Measurements from ENCODE around the gene CNGB1. TPM values are rescaled to one million over a fixed set of nuclear protein-coding genes. Genes with fewer than 3 reads are reported as not detected.
"Not testable (repeated sequence)": the region's sequence is repeated elsewhere in the genome, so short reads cannot be mapped to it uniquely, and the experiment has no call there.

CNGB1 gene
- total RNA-seq, 2 experiments from 2014 or later, result not detected

- Histone ChIP-seq H3K27me3 (ENCODE audit: control insufficient read depth in 1 of 2, insufficient read depth in 2 of 2, low read length in 2 of 2) (no peaks in the 10 kb centered on the region), H3K27ac (ENCODE audit: low read depth in 1 of 2, low read length in 2 of 2) (no peak overlapping the region), H3K9me3 (ENCODE audit: control insufficient read depth in 1 of 2, insufficient read depth in 1 of 2, low read length in 2 of 2) (no peaks in the 10 kb centered on the region), H3K4me3 (ENCODE audit: low read length) (no peak overlapping the region), H3K36me3 (ENCODE audit: insufficient read depth, low read length) (no peaks in the 10 kb centered on the region), H3K4me1 (ENCODE audit: insufficient read depth, low read length) (peaks cover 22% of the 10 kb centered on the region)
- Mint-ChIP-seq H3K4me3 (no peak overlapping the region), H3K27ac (no peak overlapping the region), H3K27me3 (no peaks in the 10 kb centered on the region), H3K9me3 (no peaks in the 10 kb centered on the region), H3K4me1 (ENCODE audit: low read depth) (peaks cover 15% of the 10 kb centered on the region), H3K36me3 (ENCODE audit: low read depth) (no peaks in the 10 kb centered on the region)
- ChIA-PET POLR2A (no interaction called here), CTCF (interaction anchor here (1.1 kb wide), 1 partner anchor 17 kb away, joined by 3 read pairs; no protein-coding TSS in a partner anchor)
- no peak for ATAC-seq (ENCODE audit: poor library complexity)
- DNase-seq, result no peak
- intact Hi-C loops (cut with DNase I, micrococcal nuclease), result loop anchor here in 1 of 2 experiments (5.0 kb wide), 2 partner anchors 80 to 265 kb away; a partner anchor contains a TSS
- TF ChIP-seq, protein P1, sequence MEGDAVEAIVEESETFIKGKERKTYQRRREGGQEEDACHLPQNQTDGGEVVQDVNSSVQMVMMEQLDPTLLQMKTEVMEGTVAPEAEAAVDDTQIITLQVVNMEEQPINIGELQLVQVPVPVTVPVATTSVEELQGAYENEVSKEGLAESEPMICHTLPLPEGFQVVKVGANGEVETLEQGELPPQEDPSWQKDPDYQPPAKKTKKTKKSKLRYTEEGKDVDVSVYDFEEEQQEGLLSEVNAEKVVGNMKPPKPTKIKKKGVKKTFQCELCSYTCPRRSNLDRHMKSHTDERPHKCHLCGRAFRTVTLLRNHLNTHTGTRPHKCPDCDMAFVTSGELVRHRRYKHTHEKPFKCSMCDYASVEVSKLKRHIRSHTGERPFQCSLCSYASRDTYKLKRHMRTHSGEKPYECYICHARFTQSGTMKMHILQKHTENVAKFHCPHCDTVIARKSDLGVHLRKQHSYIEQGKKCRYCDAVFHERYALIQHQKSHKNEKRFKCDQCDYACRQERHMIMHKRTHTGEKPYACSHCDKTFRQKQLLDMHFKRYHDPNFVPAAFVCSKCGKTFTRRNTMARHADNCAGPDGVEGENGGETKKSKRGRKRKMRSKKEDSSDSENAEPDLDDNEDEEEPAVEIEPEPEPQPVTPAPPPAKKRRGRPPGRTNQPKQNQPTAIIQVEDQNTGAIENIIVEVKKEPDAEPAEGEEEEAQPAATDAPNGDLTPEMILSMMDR (IDR thresholded peaks at IDR 0.05), result no peak
Measured at GRCh38 chr16:57982385-57982784, 11.5 kb upstream of the CNGB1 start.

- Mint-ChIP-seq H3K4me3 (no peak overlapping the region), H3K27ac (no peak overlapping the region), H3K27me3 (no peaks in the 10 kb centered on the region), H3K9me3 (no peaks in the 10 kb centered on the region), H3K4me1 (ENCODE audit: low read depth) (peaks cover 15% of the 10 kb centered on the region), H3K36me3 (ENCODE audit: low read depth) (no peaks in the 10 kb centered on the region)
- DNase-seq (no peak), ATAC-seq (ENCODE audit: poor library complexity) (no peak)
- H3K4me3 ChIP-seq (ENCODE audit: low read length), result no peak overlapping the region
- TF ChIP-seq, protein P1 (IDR thresholded peaks at IDR 0.05), result no peak
- H3K9me3 ChIP-seq (ENCODE audit: control insufficient read depth in 1 of 2, insufficient read depth in 1 of 2, low read length in 2 of 2), result no peaks in the 10 kb centered on the region
- H3K4me1 ChIP-seq (ENCODE audit: insufficient read depth, low read length), result peaks cover 22% of the 10 kb centered on the region
- ChIA-PET POLR2A (no interaction called here), CTCF (interaction anchor here (1.0 kb wide), 1 partner anchor 75 kb away, joined by 3 read pairs; no protein-coding TSS in a partner anchor)
- no peak overlapping the region for H3K27ac ChIP-seq (ENCODE audit: low read depth in 1 of 2, low read length in 2 of 2)
- no peaks in the 10 kb centered on the region for H3K27me3 ChIP-seq (ENCODE audit: control insufficient read depth in 1 of 2, insufficient read depth in 2 of 2, low read length in 2 of 2)
- H3K36me3 ChIP-seq (ENCODE audit: insufficient read depth, low read length), result no peaks in the 10 kb centered on the region
- intact Hi-C loops (cut with DNase I, micrococcal nuclease), result loop anchor here in 1 of 2 experiments (5.0 kb wide), 2 partner anchors 79 to 266 kb away; a partner anchor contains a TSS
Measured at GRCh38 chr16:57981636-57982035, 10.7 kb upstream of the CNGB1 start.

DNA sequence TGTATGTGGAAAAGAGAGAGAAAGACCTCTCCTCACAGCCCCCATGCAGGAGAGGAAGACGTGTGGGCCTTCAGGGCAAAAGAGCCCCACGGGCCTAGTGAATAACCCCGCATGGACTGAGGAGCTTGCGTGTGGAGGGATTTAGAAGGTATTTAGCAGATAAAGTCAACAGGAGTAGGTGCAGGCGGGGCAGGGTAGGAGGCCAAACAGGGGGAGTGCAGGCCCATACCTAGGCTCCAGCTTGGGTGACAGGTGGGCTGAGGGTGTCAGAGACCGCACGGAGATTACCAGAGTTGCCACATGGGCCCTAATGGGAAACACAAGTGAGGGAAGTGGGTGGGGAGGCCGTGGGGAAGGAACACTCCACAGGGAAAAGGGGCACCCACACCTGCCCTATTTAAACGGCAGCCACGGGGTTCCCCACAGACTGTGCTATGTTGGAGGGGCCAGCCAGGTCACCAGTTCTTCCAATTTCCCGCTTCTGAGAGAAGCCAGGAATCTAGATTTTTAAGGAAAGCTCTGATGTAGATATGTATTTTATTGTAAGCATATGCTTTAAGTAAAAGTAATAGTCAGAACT lies 8.2 kb upstream of the CNGB1 start:
- ChIA-PET CTCF (no interaction called here), POLR2A (interaction anchor here (1.5 kb wide), 1 partner anchor 21 kb away, joined by 3 read pairs; the partner anchor contains the start of gene ZNF319)
- H3K4me3 Mint-ChIP-seq, result no peak overlapping the region
- no peaks in the 10 kb centered on the region for H3K36me3 ChIP-seq (ENCODE audit: insufficient read depth, low read length)
- no peak overlapping the region for H3K4me3 ChIP-seq (ENCODE audit: low read length)
- no peaks in the 10 kb centered on the region for H3K4me1 Mint-ChIP-seq (ENCODE audit: low read depth)
- DNase-seq (no peak), ATAC-seq (ENCODE audit: poor library complexity) (no peak)
- intact Hi-C loops (cut with DNase I, micrococcal nuclease), result no loop called here
- H3K9me3 ChIP-seq (ENCODE audit: control insufficient read depth in 1 of 2, insufficient read depth in 1 of 2, low read length in 2 of 2), result no peaks in the 10 kb centered on the region
- TF ChIP-seq, protein P1 (IDR thresholded peaks at IDR 0.05), result no peak
- H3K4me1 ChIP-seq (ENCODE audit: insufficient read depth, low read length), result peaks cover 3% of the 10 kb centered on the region
- no peak overlapping the region for H3K27ac ChIP-seq (ENCODE audit: low read depth in 1 of 2, low read length in 2 of 2)
- no peaks in the 10 kb centered on the region for H3K36me3 Mint-ChIP-seq (ENCODE audit: low read depth)
- no peak overlapping the region for H3K27ac Mint-ChIP-seq
- H3K9me3 Mint-ChIP-seq, result no peaks in the 10 kb centered on the region
- H3K27me3 ChIP-seq (ENCODE audit: control insufficient read depth in 1 of 2, insufficient read depth in 2 of 2, low read length in 2 of 2), result no peaks in the 10 kb centered on the region
- H3K27me3 Mint-ChIP-seq, result peaks cover 4% of the 10 kb centered on the region

GRCh38 chr16:57978070-57978465 lies 7.1 kb upstream of the CNGB1 start:
- H3K4me3 ChIP-seq (ENCODE audit: low read length); intact Hi-C loops (cut with DNase I, micrococcal nuclease); H3K9me3 Mint-ChIP-seq; H3K27ac ChIP-seq (ENCODE audit: low read depth in 1 of 2, low read length in 2 of 2); H3K4me3 Mint-ChIP-seq; H3K9me3 ChIP-seq (ENCODE audit: control insufficient read depth in 1 of 2, insufficient read depth in 1 of 2, low read length in 2 of 2); H3K27me3 ChIP-seq (ENCODE audit: control insufficient read depth in 1 of 2, insufficient read depth in 2 of 2, low read length in 2 of 2); CTCF ChIA-PET; H3K4me1 ChIP-seq (ENCODE audit: insufficient read depth, low read length); H3K36me3 ChIP-seq (ENCODE audit: insufficient read depth, low read length); DNase-seq; H3K27ac Mint-ChIP-seq; POLR2A ChIA-PET; H3K27me3 Mint-ChIP-seq; ATAC-seq (ENCODE audit: poor library complexity); H3K4me1 Mint-ChIP-seq (ENCODE audit: low read depth); H3K36me3 Mint-ChIP-seq (ENCODE audit: low read depth): not testable (repeated sequence)
